Measurements from ENCODE around the gene LMNTD2.

Gene LMNTD2

DNA sequence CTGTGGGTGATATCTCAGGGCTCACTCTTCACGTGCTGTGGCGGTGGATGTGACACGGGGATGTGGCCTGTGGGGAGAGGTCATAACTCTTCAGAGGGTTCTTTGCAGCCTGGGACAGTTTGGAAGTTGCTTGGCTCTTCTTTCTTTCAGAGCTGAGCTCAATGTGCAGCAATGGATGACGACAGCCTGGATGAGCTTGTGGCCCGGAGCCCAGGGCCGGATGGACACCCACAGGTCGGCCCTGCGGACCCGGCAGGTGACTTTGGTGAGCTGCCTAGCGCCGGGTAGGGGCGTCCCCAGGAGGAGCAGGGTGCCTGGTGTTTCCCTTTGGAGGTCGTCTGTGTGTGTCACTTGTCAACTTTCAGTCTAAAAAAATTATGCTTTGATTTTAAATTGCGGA is 20.8 kb upstream of the LMNTD2 start:
- H3K14ac ChIP-seq (ENCODE audit: low read length in 2 of 2) = no peak overlapping the region
- peaks cover 8% of the 10 kb centered on the region for H3K79me1 ChIP-seq (replicated peaks; ENCODE audit: low read length, poor library complexity, severe bottlenecking)
- no peak overlapping the region for H4K8ac ChIP-seq (ENCODE audit: low read length)
- H3K23ac ChIP-seq (ENCODE audit: low read length in 2 of 2) = no peak overlapping the region
- H3K4me1 ChIP-seq (ENCODE audit: control insufficient read depth, insufficient read depth, low read depth, low read length) = peaks cover 35% of the 10 kb centered on the region
- no peak overlapping the region for H3K4ac ChIP-seq (ENCODE audit: low read depth in 1 of 2, low read length in 2 of 2)
- H3K4me2 ChIP-seq (ENCODE audit: low read length, poor library complexity, severe bottlenecking) = no peak overlapping the region
- no peaks in the 10 kb centered on the region for H3K27me3 ChIP-seq (ENCODE audit: control insufficient read depth in 1 of 2, insufficient read depth in 1 of 2, low read length in 2 of 2)
- WGBS = 97% methylated on average over 14 of the region's 14 CpGs
- no peak overlapping the region for H2BK12ac ChIP-seq (ENCODE audit: low read length in 2 of 2)
- H2AFZ ChIP-seq (ENCODE audit: low read depth, low read length) = no peak overlapping the region
- no peak overlapping the region for H3K18ac ChIP-seq (ENCODE audit: low read depth in 1 of 2, low read length in 2 of 2)
- no peak overlapping the region for H4K91ac ChIP-seq (ENCODE audit: low read length)
- H2AK5ac ChIP-seq (ENCODE audit: low read length, severe bottlenecking) = no peak overlapping the region
- H3K9ac ChIP-seq (ENCODE audit: low read length) = peak overlapping the region; percentile 26
- H2BK120ac ChIP-seq (ENCODE audit: low read depth, low read length) = no peak overlapping the region
- no peaks in the 10 kb centered on the region for H3K9me3 ChIP-seq (ENCODE audit: control insufficient read depth, low read length)
- H2BK15ac ChIP-seq (ENCODE audit: low read depth, poor library complexity, severe bottlenecking) = no peak overlapping the region
- peaks cover 24 to 49% of the 10 kb centered on the region in 2 experiments for H3K36me3 ChIP-seq (ENCODE audit: control insufficient read depth in 1 of 2, insufficient read depth in 2 of 2, low read depth in 1 of 2, low read length in 2 of 2)
- no peak overlapping the region for H3K27ac ChIP-seq (ENCODE audit: low read length, poor library complexity, severe bottlenecking)
- H3K4me3 ChIP-seq (ENCODE audit: insufficient read depth in 1 of 2, low read depth in 1 of 2, low read length in 2 of 2) = no peak overlapping the region
- no peak for DNase-seq
- no peak overlapping the region for H2BK5ac ChIP-seq (ENCODE audit: low read depth, low read length, poor library complexity, severe bottlenecking)

DNA sequence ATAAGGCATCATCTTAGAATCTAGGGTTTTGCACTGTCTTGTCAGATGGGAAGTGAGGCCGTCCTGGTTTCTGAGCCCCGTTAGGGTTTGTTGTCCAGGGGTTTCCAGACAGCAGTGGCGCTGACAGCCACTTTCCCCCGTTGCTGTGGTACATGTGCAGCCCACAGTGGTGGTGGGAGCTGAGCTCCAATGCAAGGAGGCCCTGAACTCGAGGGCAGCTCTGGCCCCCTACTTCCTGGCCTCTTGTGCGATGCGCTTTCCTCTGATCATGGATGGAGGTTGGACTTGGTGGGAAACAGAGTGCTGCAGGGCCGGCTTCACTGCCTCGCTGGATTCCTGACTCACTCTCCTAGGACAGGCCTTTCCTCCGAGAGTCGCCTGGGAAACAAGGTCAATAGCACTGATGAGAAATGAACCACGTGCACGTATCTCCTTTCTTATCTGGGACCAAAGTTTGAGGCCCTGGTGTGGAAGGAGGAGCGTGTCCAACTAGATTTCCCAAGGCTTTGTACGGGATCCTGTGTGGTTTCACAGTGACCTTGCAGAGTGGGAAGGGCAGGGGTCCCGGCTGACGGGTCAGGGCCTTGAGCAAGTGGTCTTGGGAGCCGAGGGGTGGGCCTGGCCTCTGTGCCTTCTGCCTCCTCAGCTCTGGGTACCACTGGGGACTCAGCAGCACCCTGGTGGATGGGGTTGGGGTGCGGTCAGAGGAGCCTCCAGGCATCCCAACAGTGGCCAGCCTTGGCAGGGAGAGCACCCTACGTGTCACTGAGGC is 19.5 kb upstream of the LMNTD2 start:
- Histone ChIP-seq H2AFZ (ENCODE audit: low read depth, low read length) (no peak overlapping the region), H3K9me3 (ENCODE audit: control insufficient read depth, low read length) (no peaks in the 10 kb centered on the region), H2BK120ac (ENCODE audit: low read depth, low read length) (no peak overlapping the region), H3K14ac (ENCODE audit: low read length in 2 of 2) (no peak overlapping the region), H2BK5ac (ENCODE audit: low read depth, low read length, poor library complexity, severe bottlenecking) (no peak overlapping the region), H3K23ac (ENCODE audit: low read length in 2 of 2) (no peak overlapping the region), H3K27ac (ENCODE audit: low read length, poor library complexity, severe bottlenecking) (no peak overlapping the region), H3K4me3 (ENCODE audit: insufficient read depth in 1 of 2, low read depth in 1 of 2, low read length in 2 of 2) (peak overlapping the region in 1 of 2 experiments; percentile 5), H4K91ac (ENCODE audit: low read length) (no peak overlapping the region), H3K18ac (ENCODE audit: low read depth in 1 of 2, low read length in 2 of 2) (no peak overlapping the region), H3K79me1 (replicated peaks; ENCODE audit: low read length, poor library complexity, severe bottlenecking) (peaks cover 8% of the 10 kb centered on the region), H2BK12ac (ENCODE audit: low read length in 2 of 2) (no peak overlapping the region), H2AK5ac (ENCODE audit: low read length, severe bottlenecking) (no peak overlapping the region), H3K9ac (ENCODE audit: low read length) (peak overlapping the region; percentile 34), H3K27me3 (ENCODE audit: control insufficient read depth in 1 of 2, insufficient read depth in 1 of 2, low read length in 2 of 2) (peaks cover 1 to 2% of the 10 kb centered on the region in 2 experiments), H3K4me1 (ENCODE audit: control insufficient read depth, insufficient read depth, low read depth, low read length) (peaks cover 41% of the 10 kb centered on the region), H3K36me3 (ENCODE audit: control insufficient read depth in 1 of 2, insufficient read depth in 2 of 2, low read depth in 1 of 2, low read length in 2 of 2) (peaks cover 20 to 47% of the 10 kb centered on the region in 2 experiments), H3K4ac (ENCODE audit: low read depth in 1 of 2, low read length in 2 of 2) (no peak overlapping the region), H2BK15ac (ENCODE audit: low read depth, poor library complexity, severe bottlenecking) (no peak overlapping the region), H4K8ac (ENCODE audit: low read length) (no peak overlapping the region), H3K4me2 (ENCODE audit: low read length, poor library complexity, severe bottlenecking) (no peak overlapping the region)
- DNase-seq = no peak
- 91% methylated on average over 20 of the region's 20 CpGs for WGBS

DNA sequence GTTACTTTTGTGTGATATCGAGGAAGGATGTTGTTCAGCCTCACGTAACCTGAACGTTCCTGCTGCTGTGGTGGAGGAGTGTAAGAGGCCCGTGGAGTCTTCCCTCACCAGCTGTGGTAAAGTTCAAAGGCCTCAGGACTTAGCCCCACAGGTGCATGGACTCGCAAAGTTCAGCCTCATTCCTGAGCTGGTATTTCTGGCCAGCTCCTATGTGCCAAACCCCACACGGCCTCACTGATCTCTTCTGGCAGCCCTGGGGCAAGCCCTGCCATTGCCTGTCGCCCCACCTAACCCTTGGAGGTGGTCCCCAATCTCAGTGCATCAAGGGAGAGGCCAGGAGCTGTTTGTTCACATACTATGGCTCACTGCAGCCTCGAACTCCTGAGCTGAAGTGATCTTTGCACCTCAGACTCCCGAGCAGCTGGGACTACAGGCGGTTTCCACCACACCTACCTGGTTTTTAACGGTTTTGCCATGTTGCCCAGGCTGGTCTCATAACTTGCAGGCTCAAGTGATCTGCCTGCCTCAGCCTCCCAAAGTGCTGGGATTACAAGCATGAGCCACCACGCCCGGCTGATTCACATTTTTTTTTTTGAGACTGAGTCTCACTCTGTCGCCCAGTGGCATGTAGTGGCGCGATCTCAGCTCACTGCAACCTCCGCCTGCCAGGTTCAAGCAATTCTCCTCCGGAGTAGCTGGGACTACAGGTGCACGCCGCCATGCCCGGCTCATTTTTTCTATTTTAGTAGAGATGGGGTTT is 17.9 kb upstream of the LMNTD2 start:
- WGBS = 92% methylated on average over 21 of the region's 21 CpGs
- peak overlapping the region in 1 of 2 experiments; percentile 6 for H2BK12ac ChIP-seq (ENCODE audit: low read length in 2 of 2)
- no peak overlapping the region for H4K8ac ChIP-seq (ENCODE audit: low read length)

DNA sequence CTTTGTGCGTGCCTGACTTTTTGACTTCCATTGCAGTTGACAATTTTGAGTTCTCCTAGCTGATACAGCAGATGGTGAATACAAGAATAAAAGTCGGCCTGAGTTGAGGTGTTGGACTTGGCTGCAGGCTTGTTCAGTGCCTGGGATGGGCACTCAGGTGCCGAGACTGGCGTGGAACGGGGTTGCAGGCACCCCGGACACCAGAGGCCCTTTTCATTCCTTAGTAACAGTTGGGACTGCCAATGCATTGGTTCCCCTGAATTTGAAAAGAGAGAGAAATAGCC is 17.0 kb upstream of the LMNTD2 start:
- peaks cover 3% of the 10 kb centered on the region for H3K79me1 ChIP-seq (replicated peaks; ENCODE audit: low read length, poor library complexity, severe bottlenecking)
- no peak overlapping the region for H2BK120ac ChIP-seq (ENCODE audit: low read depth, low read length)
- peak overlapping the region in 1 of 2 experiments; percentile 2 for H3K23ac ChIP-seq (ENCODE audit: low read length in 2 of 2)
- H3K27me3 ChIP-seq (ENCODE audit: control insufficient read depth in 1 of 2, insufficient read depth in 1 of 2, low read length in 2 of 2) = peaks cover 4 to 7% of the 10 kb centered on the region in 2 experiments
- no peak overlapping the region for H2BK12ac ChIP-seq (ENCODE audit: low read length in 2 of 2)
- peak overlapping the region; percentile 82 to 99 for H3K4me3 ChIP-seq (ENCODE audit: insufficient read depth in 1 of 2, low read depth in 1 of 2, low read length in 2 of 2)
- peak overlapping the region; percentile 88 for H3K27ac ChIP-seq (ENCODE audit: low read length, poor library complexity, severe bottlenecking)
- no peak for DNase-seq
- H2BK15ac ChIP-seq (ENCODE audit: low read depth, poor library complexity, severe bottlenecking) = no peak overlapping the region
- H3K4me1 ChIP-seq (ENCODE audit: control insufficient read depth, insufficient read depth, low read depth, low read length) = peaks cover 45% of the 10 kb centered on the region
- H2BK5ac ChIP-seq (ENCODE audit: low read depth, low read length, poor library complexity, severe bottlenecking) = no peak overlapping the region
- 84% methylated on average over 5 of the region's 6 CpGs for WGBS
- H3K4ac ChIP-seq (ENCODE audit: low read depth in 1 of 2, low read length in 2 of 2) = peak overlapping the region; percentile 5 to 8
- no peak overlapping the region for H2AFZ ChIP-seq (ENCODE audit: low read depth, low read length)
- peak overlapping the region; percentile 98 for H3K9ac ChIP-seq (ENCODE audit: low read length)
- H3K14ac ChIP-seq (ENCODE audit: low read length in 2 of 2) = no peak overlapping the region
- H4K8ac ChIP-seq (ENCODE audit: low read length) = no peak overlapping the region
- no peak overlapping the region for H4K91ac ChIP-seq (ENCODE audit: low read length)
- peaks cover 9 to 25% of the 10 kb centered on the region in 2 experiments for H3K36me3 ChIP-seq (ENCODE audit: control insufficient read depth in 1 of 2, insufficient read depth in 2 of 2, low read depth in 1 of 2, low read length in 2 of 2)
- H3K18ac ChIP-seq (ENCODE audit: low read depth in 1 of 2, low read length in 2 of 2) = no peak overlapping the region
- H3K4me2 ChIP-seq (ENCODE audit: low read length, poor library complexity, severe bottlenecking) = peak overlapping the region; percentile 66
- H3K9me3 ChIP-seq (ENCODE audit: control insufficient read depth, low read length) = no peaks in the 10 kb centered on the region
- no peak overlapping the region for H2AK5ac ChIP-seq (ENCODE audit: low read length, severe bottlenecking)

More for the DNA sequence above, 17.9 kb upstream of the LMNTD2 start:
- H2BK5ac ChIP-seq (ENCODE audit: low read depth, low read length, poor library complexity, severe bottlenecking) = no peak overlapping the region
- peaks cover 12 to 32% of the 10 kb centered on the region in 2 experiments for H3K36me3 ChIP-seq (ENCODE audit: control insufficient read depth in 1 of 2, insufficient read depth in 2 of 2, low read depth in 1 of 2, low read length in 2 of 2)
- H3K9me3 ChIP-seq (ENCODE audit: control insufficient read depth, low read length) = no peaks in the 10 kb centered on the region
- no peak overlapping the region for H4K91ac ChIP-seq (ENCODE audit: low read length)
- H3K27ac ChIP-seq (ENCODE audit: low read length, poor library complexity, severe bottlenecking) = no peak overlapping the region
- peaks cover 45% of the 10 kb centered on the region for H3K4me1 ChIP-seq (ENCODE audit: control insufficient read depth, insufficient read depth, low read depth, low read length)
- H3K18ac ChIP-seq (ENCODE audit: low read depth in 1 of 2, low read length in 2 of 2) = no peak overlapping the region
- peaks cover 3% of the 10 kb centered on the region for H3K79me1 ChIP-seq (replicated peaks; ENCODE audit: low read length, poor library complexity, severe bottlenecking)
- no peak overlapping the region for H3K4ac ChIP-seq (ENCODE audit: low read depth in 1 of 2, low read length in 2 of 2)
- peak overlapping the region; percentile 98 for H3K9ac ChIP-seq (ENCODE audit: low read length)
- peak overlapping the region in 1 of 2 experiments; percentile 84 for H3K23ac ChIP-seq (ENCODE audit: low read length in 2 of 2)
- H3K27me3 ChIP-seq (ENCODE audit: control insufficient read depth in 1 of 2, insufficient read depth in 1 of 2, low read length in 2 of 2) = peaks cover 4 to 7% of the 10 kb centered on the region in 2 experiments
- no peak overlapping the region for H2BK15ac ChIP-seq (ENCODE audit: low read depth, poor library complexity, severe bottlenecking)
- H3K4me2 ChIP-seq (ENCODE audit: low read length, poor library complexity, severe bottlenecking) = peak overlapping the region; percentile 66
- peak overlapping the region in 1 of 2 experiments; percentile 99 for H3K4me3 ChIP-seq (ENCODE audit: insufficient read depth in 1 of 2, low read depth in 1 of 2, low read length in 2 of 2)
- no peak overlapping the region for H2AFZ ChIP-seq (ENCODE audit: low read depth, low read length)
- H2AK5ac ChIP-seq (ENCODE audit: low read length, severe bottlenecking) = no peak overlapping the region
- no peak for DNase-seq
- H3K14ac ChIP-seq (ENCODE audit: low read length in 2 of 2) = peak overlapping the region in 1 of 2 experiments; percentile 49
- no peak overlapping the region for H2BK120ac ChIP-seq (ENCODE audit: low read depth, low read length)
